Neural crest cell (in vitro differentiated cells): Measurements from ENCODE around the gene TXNRD3. TPM values are rescaled to one million over a fixed set of nuclear protein-coding genes. Genes with fewer than 3 reads are reported as not detected.
"Not testable (repeated sequence)": the region's sequence is repeated elsewhere in the genome, so short reads cannot be mapped to it uniquely, and the experiment has no call there.

Source experiments
- DNase-seq: peaks from one replicate; pipeline ENCODE4 v3.0.0; 2021; ENCODE audit warnings: low read depth, mixed read lengths, low spot score
- H3K27ac Mint-ChIP-seq: one replicate; pipeline ENCODE4 v1.8.0; 2021; ENCODE audit warnings: mild to moderate bottlenecking, mixed read lengths; ENCODE audit not compliant: unreplicated experiment
- H3K27me3 Mint-ChIP-seq: 2 replicates; pipeline ENCODE4 v1.8.0; 2021; ENCODE audit warnings: low read depth, mild to moderate bottlenecking, mixed read lengths
- H3K36me3 Mint-ChIP-seq: 2 replicates; pipeline ENCODE4 v1.8.0; 2021; ENCODE audit warnings: low read depth, mild to moderate bottlenecking, mixed read lengths
- H3K4me1 Mint-ChIP-seq: 2 replicates; pipeline ENCODE4 v1.8.0; 2021; ENCODE audit warnings: mixed read lengths
- H3K4me3 Mint-ChIP-seq: one replicate; pipeline ENCODE4 v1.8.0; 2021; ENCODE audit warnings: mild to moderate bottlenecking, mixed read lengths
- H3K9me3 Mint-ChIP-seq: 2 replicates; pipeline ENCODE4 v1.8.0; 2021; ENCODE audit warnings: mixed read lengths
- CTCF ChIP-seq: fragments of 200-600 bp; sonication (generic); conservative IDR thresholded peaks from 2 replicates; pipeline ENCODE4 v1.5.0; 2021; ENCODE audit warnings: antibody characterized with exemption, mild to moderate bottlenecking
- total RNA-seq: library from RNA; stranded (reverse); gene quantifications from 2 replicates; pipeline ENCODE4 v1.2.1, GENCODE V29; 2021

The TXNRD3 gene
- total RNA-seq, 1 donor from 2014 or later: 13.8 TPM

- Mint-ChIP-seq H3K4me1 (peaks cover 7% of the 10 kb centered on the region), H3K4me3 (no peak overlapping the region), H3K27ac (no peak overlapping the region), H3K36me3 (peaks cover 25% of the 10 kb centered on the region), H3K9me3 (no peaks in the 10 kb centered on the region), H3K27me3 (no peaks in the 10 kb centered on the region)
- no peak for DNase-seq
- no peak for TF ChIP-seq CTCF
These were observed 18.5 kb downstream of the TXNRD3 start for GRCh38 chr3:126636436-126636835.

- Mint-ChIP-seq H3K36me3 (peaks cover 22% of the 10 kb centered on the region), H3K4me3 (no peak overlapping the region), H3K4me1 (peaks cover 13% of the 10 kb centered on the region), H3K9me3 (no peaks in the 10 kb centered on the region), H3K27me3 (no peaks in the 10 kb centered on the region), H3K27ac (no peak overlapping the region)
- no peak for TF ChIP-seq CTCF
- no peak for DNase-seq
These were observed 20.1 kb downstream of the TXNRD3 start for GRCh38 chr3:126634803-126635202.

GRCh38 chr3:126630020-126630419 lies 24.9 kb downstream of the TXNRD3 start:
- H3K4me3 Mint-ChIP-seq: no peak overlapping the region
- H3K27ac Mint-ChIP-seq: no peak overlapping the region
- H3K9me3 Mint-ChIP-seq: no peaks in the 10 kb centered on the region
- no peak for TF ChIP-seq CTCF
- no peaks in the 10 kb centered on the region for H3K27me3 Mint-ChIP-seq
- no peak for DNase-seq
- peaks cover 17% of the 10 kb centered on the region for H3K36me3 Mint-ChIP-seq
- peaks cover 19% of the 10 kb centered on the region for H3K4me1 Mint-ChIP-seq

- peaks cover 17% of the 10 kb centered on the region for H3K36me3 Mint-ChIP-seq
- H3K27me3 Mint-ChIP-seq, H3K9me3 Mint-ChIP-seq, H3K4me3 Mint-ChIP-seq, H3K27ac Mint-ChIP-seq, DNase-seq: not testable (repeated sequence)
- H3K4me1 Mint-ChIP-seq: peaks cover 15% of the 10 kb centered on the region
These were observed 29.2 kb downstream of the TXNRD3 start for GRCh38 chr3:126625735-126626134.

GRCh38 chr3:126622694-126623093 lies 32.2 kb downstream of the TXNRD3 start:
- Mint-ChIP-seq H3K4me3 (no peak overlapping the region), H3K36me3 (peaks cover 8% of the 10 kb centered on the region), H3K27ac (no peak overlapping the region), H3K9me3 (peaks cover 3% of the 10 kb centered on the region), H3K4me1 (no peaks in the 10 kb centered on the region), H3K27me3 (no peaks in the 10 kb centered on the region)
- DNase-seq: no peak
- TF ChIP-seq CTCF: no peak

GRCh38 chr3:126621627-126622345 lies 33.1 kb downstream of the TXNRD3 start:
- Mint-ChIP-seq H3K9me3 (peaks cover 3% of the 10 kb centered on the region), H3K4me1 (peaks cover 5% of the 10 kb centered on the region), H3K4me3 (no peak overlapping the region), H3K27me3 (no peaks in the 10 kb centered on the region), H3K36me3 (peaks cover 8% of the 10 kb centered on the region), H3K27ac (no peak overlapping the region)
- DNase-seq: no peak
- no peak for TF ChIP-seq CTCF
